Neutrophil (primary cell): Measurements from ENCODE around the gene PLPPR5.

Source experiments
- H3K27ac ChIP-seq: fragments of 200-600 bp; sonication (generic); 2 replicates; pipeline ENCODE4 v1.5.1; 2016; ENCODE audit warnings: mild to moderate bottlenecking, moderate library complexity
- H3K27me3 ChIP-seq: fragments of 200-600 bp; sonication (generic); 2 replicates; pipeline ENCODE4 v1.6.0; 2016; ENCODE audit warnings: mild to moderate bottlenecking
- H3K36me3 ChIP-seq: fragments of 200-600 bp; sonication (generic); 2 replicates; pipeline ENCODE4 v1.5.1; 2017
- H3K4me1 ChIP-seq, 2 experiments: fragments of 200-600 bp in 1 of 2; sonication (generic) in 1 of 2; 1 replicate in 1 of 2; 2 replicates in 1 of 2; pipeline versions ENCODE4 v1.5.1 to v1.6.1; 2013 to 2016; ENCODE audit warnings: low read depth in 1 of 2, low read length in 1 of 2, mild to moderate bottlenecking in 1 of 2, moderate library complexity in 1 of 2; ENCODE audit not compliant: control insufficient read depth in 1 of 2, insufficient read depth in 1 of 2
- H3K4me3 ChIP-seq, 2 experiments: fragments of 200-600 bp in 1 of 2; sonication (generic) in 1 of 2; 1 replicate in 1 of 2; 2 replicates in 1 of 2; pipeline ENCODE4 v1.5.1; 2013 to 2016; ENCODE audit warnings: low read depth in 1 of 2, low read length in 1 of 2, mild to moderate bottlenecking in 1 of 2, moderate library complexity in 1 of 2
- H3K9me3 ChIP-seq: fragments of 200-600 bp; sonication (generic); 2 replicates; pipeline ENCODE4 v1.5.1; 2016
- TF ChIP-seq, protein P1 (sequence below): fragments of 200-600 bp; sonication (generic); IDR thresholded peaks from 2 replicates; pipeline ENCODE4 v1.5.1; 2016; ENCODE audit warnings: antibody characterized with exemption

The PLPPR5 gene

GRCh38 chr1:98874828-98875227 lies 129.8 kb downstream of the PLPPR5 start:
- no peak overlapping the region for H3K4me3 ChIP-seq
- no peaks in the 10 kb centered on the region for H3K27me3 ChIP-seq
- H3K4me1 ChIP-seq: peaks cover 22 to 32% of the 10 kb centered on the region in 2 experiments
- TF ChIP-seq, protein P1, sequence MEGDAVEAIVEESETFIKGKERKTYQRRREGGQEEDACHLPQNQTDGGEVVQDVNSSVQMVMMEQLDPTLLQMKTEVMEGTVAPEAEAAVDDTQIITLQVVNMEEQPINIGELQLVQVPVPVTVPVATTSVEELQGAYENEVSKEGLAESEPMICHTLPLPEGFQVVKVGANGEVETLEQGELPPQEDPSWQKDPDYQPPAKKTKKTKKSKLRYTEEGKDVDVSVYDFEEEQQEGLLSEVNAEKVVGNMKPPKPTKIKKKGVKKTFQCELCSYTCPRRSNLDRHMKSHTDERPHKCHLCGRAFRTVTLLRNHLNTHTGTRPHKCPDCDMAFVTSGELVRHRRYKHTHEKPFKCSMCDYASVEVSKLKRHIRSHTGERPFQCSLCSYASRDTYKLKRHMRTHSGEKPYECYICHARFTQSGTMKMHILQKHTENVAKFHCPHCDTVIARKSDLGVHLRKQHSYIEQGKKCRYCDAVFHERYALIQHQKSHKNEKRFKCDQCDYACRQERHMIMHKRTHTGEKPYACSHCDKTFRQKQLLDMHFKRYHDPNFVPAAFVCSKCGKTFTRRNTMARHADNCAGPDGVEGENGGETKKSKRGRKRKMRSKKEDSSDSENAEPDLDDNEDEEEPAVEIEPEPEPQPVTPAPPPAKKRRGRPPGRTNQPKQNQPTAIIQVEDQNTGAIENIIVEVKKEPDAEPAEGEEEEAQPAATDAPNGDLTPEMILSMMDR: no peak
- no peaks in the 10 kb centered on the region for H3K36me3 ChIP-seq
- H3K9me3 ChIP-seq: no peaks in the 10 kb centered on the region
- no peak overlapping the region for H3K27ac ChIP-seq

GRCh38 chr1:98870959-98871903 lies 133.4 kb downstream of the PLPPR5 start:
- H3K27ac ChIP-seq: peak overlapping the region; percentile 96
- H3K4me1 ChIP-seq: peaks cover 22 to 32% of the 10 kb centered on the region in 2 experiments
- H3K36me3 ChIP-seq: no peaks in the 10 kb centered on the region
- peak overlapping the region; percentile 41 to 42 for H3K4me3 ChIP-seq
- TF ChIP-seq, protein P1: no peak
- H3K27me3 ChIP-seq: no peaks in the 10 kb centered on the region
- no peaks in the 10 kb centered on the region for H3K9me3 ChIP-seq

DNA sequence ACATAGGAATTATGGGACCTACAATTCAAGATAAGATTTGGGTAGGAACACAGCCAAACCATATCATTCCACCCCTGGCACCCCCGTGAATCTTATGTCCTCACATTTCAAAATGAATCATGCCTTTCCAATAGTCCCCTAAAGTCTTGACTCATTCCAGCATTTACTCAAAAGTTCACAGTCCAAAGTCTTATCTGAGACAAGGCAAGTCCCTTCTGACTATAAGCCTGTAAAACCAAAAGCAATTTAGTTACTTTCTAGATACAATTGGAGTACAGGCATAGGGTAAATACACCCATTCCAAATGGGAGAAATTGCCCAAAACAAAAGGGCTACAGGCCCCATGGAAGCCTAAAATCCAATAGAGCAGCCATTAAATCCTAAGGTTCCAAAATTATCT lies 138.9 kb downstream of the PLPPR5 start:
- no peak overlapping the region for H3K27ac ChIP-seq
- H3K9me3 ChIP-seq: no peaks in the 10 kb centered on the region
- H3K36me3 ChIP-seq: no peaks in the 10 kb centered on the region
- H3K27me3 ChIP-seq: no peaks in the 10 kb centered on the region
- TF ChIP-seq, protein P1: no peak
- peaks cover 5 to 6% of the 10 kb centered on the region in 2 experiments for H3K4me1 ChIP-seq
- no peak overlapping the region for H3K4me3 ChIP-seq

GRCh38 chr1:98860329-98860728 lies 144.3 kb downstream of the PLPPR5 start:
- no peaks in the 10 kb centered on the region for H3K4me1 ChIP-seq
- TF ChIP-seq, protein P1: no peak
- no peaks in the 10 kb centered on the region for H3K9me3 ChIP-seq
- H3K27me3 ChIP-seq: no peaks in the 10 kb centered on the region
- H3K27ac ChIP-seq: no peak overlapping the region
- H3K4me3 ChIP-seq: no peak overlapping the region
- H3K36me3 ChIP-seq: no peaks in the 10 kb centered on the region

DNA sequence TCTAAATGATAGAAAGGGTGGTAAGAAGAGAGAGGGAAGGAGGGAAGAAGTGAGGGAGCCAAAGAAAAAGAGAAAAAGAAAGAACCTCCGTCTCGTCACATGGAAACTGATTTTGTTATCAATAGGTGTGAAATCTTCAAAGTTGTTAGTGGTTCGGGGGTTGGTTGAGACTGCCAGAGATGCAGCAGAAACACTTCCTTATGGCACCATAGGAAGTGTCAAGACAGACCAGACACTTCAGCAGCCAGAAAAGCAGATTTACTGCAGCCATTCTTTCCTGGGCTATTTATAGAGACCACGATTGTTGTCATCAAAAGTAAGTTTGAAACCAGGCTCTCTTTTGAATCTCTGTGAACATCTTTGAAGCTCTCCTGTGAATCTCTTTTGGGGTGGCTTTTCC lies 150.5 kb downstream of the PLPPR5 start:
- H3K27me3 ChIP-seq: no peaks in the 10 kb centered on the region
- H3K4me3 ChIP-seq: no peak overlapping the region
- no peaks in the 10 kb centered on the region for H3K36me3 ChIP-seq
- H3K4me1 ChIP-seq: no peaks in the 10 kb centered on the region
- no peak overlapping the region for H3K27ac ChIP-seq
- no peaks in the 10 kb centered on the region for H3K9me3 ChIP-seq
- TF ChIP-seq, protein P1: no peak
